HG03432 (cell line): ENCODE results near the gene SAMD5.
"Not testable (repeated sequence)": the region's sequence is repeated elsewhere in the genome, so short reads cannot be mapped to it uniquely, and the experiment has no call there.

Experiments
- ATAC-seq: cut with Tn5 transposase; IDR thresholded peaks from one replicate; pipeline ENCODE4 v1.9.1; 2021; ENCODE audit warnings: mild to moderate bottlenecking, moderate library complexity; ENCODE audit not compliant: unreplicated experiment

The SAMD5 gene

DNA sequence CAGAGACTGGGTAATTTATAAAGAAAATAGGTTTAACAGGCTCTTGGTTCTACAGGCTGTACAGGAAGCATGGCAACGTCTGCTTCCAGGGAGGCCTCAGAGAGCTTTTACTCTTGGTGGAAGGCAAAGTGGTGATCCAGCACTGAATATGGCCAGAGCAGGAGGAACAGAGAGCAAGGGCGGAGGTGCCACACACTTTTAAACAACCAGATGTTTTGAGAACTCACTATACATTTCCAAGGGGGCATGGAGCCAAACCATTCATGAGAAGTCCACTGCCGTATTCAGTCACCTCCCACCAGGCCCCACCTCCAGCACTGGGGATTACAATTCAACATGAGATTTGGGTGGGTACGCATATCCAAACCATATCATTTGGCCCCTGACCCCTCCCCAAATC is 18.7 kb downstream of the SAMD5 start:
- ATAC-seq: no peak

DNA sequence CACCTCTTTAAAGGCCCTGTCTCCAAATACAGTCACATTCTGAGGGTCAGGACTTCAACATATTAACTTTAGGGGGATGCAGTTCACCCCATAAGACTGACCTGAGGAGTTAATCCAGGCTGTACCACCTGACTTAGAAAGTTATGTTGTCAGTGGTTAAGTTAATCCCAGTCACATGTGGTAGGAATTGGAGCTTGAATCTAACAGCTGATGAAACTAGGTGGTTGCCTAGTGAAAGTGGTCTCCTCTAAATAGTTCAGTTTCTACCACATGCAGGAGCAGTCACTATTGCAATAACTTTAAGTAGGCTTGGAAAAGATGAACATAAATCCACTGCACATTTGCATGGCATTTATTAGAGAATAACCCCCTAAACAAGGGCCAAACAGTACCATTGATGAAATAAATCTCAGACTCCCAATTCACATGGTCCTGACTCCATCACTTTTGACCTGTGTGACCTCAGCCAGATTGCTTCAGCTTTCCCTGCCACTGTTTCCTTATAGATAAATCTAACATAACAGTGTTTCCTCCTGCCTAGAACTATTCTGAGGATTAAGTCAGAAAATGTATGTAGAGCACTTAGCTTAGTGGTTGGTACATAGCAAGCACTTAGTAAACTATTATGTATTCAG is 20.1 kb downstream of the SAMD5 start:
- no peak for ATAC-seq

DNA sequence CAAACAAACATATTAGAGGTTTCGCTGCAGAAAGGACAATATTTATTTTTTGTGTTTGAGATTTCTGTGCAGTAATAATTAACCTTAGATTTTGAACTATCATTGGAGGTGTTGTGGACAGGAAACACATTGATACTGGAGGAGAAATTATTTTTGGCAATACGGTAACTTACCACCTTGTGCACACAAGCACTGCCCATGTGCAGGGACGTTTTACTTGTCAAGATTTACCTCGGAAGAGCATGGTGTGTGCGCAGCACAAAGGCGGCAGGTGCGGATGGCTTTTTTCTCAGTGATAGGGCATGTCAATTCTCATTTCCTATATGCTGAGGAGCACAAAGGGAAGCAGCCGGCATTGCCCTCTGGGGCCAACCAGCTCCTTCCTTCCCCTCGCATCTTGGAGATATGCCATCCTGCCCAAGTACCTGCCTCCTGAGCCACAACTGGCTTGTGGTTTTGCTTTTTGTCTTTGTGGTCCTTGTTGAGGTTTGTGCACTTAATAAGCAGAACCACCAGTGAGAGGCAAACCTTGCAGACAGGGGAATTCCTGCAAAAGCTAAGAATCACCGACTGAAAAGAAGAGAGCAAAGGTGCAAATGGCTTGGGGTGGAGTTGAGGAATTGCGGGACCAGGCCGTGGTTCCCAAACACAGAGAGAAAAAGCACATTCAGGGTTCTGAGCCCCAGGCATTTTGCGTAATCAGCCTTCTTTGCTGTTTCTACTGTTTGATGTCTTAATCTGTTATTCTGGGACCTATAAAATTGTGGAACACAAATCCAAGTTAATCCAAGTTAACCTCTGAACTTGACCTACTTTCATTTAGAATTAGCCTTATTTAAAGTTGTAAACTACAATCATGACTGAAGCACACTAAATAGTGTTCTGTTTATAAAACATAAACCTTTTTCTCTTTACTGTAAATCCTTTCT is 21.9 kb downstream of the SAMD5 start:
- ATAC-seq: peak; percentile 66

DNA sequence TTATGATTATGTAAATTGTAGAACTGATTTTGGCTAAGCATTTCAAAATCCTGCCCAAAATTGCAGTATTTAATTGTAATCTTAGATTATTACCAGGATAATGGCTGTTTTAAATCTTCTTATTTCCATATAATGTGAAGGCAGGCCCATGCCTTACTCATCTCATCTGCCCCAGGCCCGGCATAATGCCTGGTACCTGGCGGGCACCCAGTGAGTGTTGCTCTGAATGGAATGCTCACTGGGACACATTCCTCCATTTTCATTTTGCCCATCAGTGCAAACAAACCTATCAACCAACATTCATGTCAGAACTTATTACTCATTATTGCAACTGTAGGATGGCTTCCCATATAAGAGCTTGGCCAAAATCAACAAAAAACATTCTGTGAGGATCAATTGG is 22.8 kb downstream of the SAMD5 start:
- no peak for ATAC-seq

DNA sequence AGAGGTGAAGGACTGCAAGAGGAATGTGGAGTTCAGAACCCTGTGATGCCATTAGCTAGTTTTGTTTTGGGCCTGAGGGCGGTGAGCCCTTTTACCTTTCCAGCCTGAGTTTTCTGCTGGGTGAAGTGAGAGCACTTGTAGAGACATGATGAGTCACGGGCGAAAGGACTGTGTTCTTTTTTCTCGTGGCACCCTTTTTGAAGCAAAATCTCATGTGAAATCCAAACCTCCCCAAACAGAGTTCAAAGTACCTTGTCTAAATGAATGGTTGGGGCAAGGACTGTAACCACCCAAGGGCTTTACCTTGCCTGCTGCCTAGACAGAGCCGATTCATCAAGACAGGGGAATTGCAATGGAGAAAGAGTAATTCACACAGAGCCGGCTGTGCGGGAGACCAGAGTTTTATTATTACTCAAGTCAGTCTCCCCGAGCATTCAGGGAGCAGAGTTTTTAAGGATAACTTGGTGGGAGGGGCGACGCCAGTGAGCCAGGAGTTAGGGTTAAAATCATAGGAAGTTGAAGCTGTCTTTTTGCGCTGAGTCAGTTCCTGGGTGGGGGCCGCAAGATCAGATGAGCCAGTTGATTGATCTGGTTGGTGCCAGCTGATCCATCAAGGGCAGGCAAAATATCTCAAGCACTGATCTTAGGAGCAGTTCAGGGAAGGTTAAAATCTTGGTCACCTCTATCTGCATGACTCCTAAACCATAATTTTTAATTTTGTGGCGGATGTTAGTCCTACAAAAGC is 25.8 kb downstream of the SAMD5 start:
- ATAC-seq: no peak

DNA sequence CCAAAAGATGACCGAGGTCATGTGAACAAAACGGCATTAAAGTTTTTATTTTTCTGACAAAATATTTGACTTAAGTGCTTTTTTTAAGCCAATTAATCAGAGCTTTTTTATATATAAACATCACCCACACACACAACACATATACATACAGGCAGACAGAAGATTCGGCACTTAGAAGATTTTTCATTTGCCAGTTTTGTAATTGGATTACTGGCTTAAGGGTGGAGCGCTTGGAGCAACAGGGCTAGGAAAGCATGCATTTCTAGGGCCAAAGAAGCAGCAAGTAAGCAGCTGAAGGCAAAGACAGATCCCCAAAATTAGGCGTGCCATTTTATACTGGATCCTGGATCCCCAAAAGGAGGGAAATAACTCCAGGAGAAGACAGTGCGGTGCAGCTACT is 30.3 kb downstream of the SAMD5 start:
- ATAC-seq: no peak

DNA sequence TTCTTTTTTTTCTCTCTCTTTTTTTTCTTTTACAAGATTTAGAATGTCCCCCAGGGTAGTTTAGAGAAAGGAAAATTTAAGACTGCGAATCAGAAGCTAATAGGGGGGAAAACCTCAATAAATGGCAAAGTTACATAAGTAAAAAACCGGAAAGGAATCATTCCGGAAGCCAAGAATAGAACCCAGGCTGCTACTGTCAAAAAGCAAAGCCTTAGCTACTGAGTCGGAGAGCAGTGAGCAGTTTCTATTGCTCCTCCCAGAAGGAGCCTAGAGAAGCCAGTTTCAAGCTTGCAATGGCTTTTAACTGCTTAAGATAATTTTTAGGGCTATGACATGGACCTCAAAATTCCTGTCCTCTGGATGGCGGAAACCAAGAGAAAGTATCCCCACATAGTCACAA is 31.6 kb downstream of the SAMD5 start:
- no peak for ATAC-seq

DNA sequence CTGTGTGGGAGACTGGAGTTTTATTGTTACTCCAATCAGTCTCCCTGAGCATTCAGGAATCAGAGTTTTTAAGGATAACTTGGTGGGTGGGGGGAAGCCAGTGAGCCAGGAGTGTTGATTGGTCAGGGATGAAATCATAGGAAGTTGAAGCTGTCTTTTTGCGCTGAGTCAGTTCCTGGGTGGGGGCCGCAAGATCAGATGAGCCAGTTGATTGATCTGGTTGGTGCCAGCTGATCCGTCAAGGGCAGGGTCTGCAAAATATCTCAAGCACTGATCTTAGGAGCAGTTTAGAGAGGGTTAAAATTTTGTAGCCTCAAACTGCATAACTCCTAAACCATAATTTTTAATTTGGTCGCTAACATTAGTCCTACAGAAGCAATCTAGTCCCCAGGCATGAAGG is 33.9 kb downstream of the SAMD5 start:
- not testable (repeated sequence) for ATAC-seq

DNA sequence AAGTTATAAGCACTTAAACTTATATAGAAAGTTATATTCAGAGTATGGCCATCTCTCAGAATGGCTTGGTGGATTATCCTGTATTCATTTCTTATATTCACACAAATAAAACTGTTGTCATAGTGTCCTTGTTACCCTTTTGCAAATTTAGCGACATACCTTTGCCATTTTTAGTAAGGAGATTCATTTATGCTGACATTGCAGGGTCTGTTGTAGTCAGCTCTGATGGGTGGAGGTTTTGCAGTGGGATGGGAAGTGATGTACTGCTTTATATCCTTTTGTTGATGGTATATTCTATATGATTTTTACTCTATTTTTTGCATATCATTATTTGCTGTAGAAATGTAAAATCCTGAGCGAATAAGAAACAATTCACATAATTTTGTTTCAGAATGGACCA is 35.9 kb downstream of the SAMD5 start:
- no peak for ATAC-seq

DNA sequence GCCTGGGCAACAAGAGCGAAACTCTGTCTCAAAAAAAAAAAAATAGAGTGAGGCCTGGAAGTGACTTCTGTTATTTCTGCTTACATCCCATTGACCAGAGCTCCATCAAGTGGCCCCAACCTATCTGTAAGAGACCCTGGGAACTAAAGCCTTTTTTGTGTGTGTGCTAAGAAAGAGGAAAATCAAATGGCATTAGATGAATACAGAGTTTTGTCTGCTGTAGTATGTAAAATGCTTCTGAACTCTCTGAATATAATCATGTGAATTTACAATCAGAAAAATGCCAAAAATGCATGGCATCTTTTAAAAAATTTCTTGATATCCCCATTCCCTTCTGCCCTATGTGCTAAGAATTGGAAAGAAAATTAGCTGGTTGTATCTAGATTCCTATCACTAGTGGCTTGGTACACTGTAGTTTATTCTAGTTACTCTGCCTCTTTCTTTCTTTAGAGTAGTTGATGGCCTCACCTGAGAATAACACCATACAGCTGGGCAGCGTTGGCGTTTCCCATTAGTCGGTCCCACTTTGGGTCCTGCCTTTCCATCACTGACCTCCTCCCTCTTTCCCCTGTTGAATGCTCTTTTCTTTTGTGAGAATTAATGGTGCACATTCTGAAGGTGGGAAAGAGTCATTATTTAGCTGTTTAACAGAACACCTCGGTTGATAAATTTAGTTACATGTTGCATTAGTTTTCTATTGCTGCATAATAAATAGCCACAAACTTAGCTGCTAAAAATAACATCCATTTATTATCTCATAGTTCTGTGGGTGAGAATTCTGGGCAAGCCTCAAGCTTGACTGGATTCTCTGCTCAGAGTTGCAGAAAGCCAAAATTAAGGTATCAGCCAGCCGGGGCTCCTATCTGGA is 38.2 kb downstream of the SAMD5 start:
- ATAC-seq: no peak

DNA sequence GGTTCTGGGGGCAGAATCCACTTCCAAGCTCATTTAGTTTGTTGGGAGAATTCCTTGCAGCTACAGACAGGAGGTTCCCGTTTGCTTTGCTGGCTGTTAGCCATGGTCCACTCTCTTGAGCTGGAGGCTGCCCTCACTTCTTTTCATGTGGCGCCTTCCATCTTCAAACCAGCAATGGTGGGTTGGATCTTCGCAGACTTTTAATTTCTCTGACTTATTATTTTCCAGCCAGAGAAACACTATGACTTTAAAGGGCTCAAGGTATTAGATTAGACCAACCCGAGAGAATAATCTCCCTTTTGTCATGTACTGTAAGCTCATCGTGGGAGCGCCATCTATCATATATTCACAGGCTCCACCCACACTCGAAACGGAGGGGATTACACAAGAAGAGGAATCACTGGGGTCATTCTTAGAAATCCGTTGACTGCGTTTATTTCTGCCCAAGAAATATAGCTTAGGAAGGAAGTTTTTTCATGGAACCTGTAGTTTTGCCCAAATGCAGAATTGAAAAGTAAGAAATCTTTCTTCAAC is 38.9 kb downstream of the SAMD5 start:
- no peak for ATAC-seq

DNA sequence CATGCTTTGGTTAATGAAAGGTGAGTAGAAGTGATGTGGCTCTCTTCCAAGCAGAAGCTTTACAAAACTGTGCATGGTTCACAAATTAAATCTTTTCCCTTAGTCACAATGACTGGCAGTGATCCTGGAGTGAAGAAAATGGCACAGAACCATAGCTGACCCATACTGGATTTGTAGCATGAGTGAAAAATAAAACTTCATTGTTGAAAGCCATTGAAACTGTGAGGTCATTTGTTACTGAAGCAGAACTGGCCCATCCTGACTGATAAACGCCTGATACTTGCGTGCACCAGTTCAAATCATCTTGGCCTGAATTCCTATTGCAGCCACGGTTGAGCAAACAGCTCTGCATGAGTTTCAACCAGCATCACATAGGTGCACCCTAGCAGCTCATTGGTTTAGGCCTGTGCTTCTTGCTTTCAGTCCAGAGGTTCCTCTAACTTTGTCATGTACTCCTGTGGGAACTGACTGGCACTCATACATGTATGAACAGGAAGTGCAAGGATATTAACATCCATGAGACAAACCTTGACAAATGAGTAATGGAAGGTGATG is 40.5 kb downstream of the SAMD5 start:
- no peak for ATAC-seq

DNA sequence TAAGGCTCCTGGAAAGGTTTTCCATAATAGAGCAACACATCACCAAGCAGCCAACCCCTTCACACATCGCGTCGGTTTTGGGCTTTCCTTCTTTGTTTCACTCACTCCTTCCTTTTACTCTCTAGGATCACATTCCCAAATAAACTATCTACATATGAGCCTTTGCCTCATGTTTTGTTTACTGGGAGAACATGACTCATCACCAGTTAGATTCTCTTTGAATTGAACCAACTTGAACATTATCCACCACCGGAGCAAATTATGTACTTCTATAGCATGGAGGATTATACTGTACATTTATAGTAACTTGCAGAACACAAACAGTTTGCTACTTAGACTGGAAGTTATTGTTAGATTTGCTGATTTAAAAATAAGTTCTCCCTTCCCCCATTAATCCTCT is 41.0 kb downstream of the SAMD5 start:
- no peak for ATAC-seq

DNA sequence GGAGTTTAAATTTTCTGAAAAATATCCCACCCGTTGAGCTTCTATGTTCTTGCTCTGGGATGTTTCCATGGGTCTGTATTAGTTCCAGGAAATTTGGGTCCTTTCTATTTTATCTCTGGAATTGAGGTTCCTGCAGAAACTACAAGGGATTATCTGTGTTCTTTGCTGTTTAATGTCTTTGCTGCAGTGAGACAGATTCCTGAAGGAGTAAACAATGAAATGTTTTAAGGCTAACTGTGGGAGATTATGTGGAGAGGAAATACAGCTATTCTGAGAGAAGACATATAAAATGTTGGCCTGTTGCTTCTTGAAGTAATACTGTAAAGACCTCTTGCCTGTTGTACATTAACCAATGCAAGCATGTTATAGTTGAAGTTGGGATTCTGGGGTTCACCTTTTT is 43.5 kb downstream of the SAMD5 start:
- ATAC-seq: no peak

DNA sequence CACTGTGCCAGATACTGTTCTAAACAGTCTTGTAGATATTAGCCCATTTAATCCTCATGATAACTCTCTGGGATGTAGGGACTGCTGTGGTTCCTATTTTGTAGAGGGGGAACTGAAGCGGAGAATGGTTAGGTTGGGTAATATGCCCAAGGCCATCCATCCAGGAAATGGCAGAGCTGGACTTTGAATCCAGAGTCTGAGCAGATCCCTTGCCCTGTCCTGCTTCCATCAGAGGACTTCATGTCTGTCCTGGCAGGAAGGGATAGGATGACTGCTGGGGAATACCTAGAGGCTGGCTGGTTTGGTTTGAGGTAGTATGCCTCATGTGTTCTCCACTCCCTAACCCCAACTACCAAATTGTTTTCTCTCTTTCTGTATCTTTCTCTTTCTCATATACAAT is 44.6 kb downstream of the SAMD5 start:
- ATAC-seq: no peak

DNA sequence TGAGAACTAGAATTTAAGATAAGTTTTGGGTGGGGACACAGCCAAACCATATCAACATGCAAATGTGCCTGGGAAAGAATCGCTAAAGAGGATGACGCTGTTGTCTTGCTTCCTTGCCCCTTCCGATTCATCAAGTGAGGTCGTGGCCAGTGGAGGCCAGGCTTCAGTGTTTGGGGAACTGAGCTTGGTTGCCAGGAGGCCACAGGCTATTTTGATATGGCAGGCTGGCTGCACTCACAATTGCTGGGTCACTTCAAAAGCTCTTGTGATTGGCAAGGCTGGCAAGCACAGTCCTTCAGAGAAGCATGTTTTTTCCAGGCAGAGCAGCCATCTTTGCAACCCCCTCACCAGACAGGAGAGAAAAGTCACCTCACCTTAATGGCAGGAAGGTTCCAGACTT is 45.8 kb downstream of the SAMD5 start:
- ATAC-seq: no peak

DNA sequence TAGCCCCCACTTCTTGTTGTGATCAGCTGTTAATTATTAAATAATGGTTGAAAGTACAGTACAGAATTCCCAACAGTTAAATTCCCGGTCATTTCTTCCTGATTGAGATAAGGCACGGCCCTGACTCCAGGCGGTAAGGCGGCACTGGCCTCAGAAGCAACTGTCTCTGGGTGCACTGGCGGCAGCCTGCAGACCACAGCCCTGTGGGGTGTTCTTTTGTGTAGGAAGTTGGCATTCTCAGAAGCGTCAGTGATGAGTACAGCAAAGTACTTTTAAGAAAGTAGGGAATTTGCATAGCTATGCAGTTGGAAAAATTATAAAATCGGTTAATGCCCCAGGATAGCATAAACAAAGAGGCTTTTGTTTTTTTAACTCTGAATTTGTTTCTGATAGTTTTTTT is 50.5 kb downstream of the SAMD5 start:
- no peak for ATAC-seq

DNA sequence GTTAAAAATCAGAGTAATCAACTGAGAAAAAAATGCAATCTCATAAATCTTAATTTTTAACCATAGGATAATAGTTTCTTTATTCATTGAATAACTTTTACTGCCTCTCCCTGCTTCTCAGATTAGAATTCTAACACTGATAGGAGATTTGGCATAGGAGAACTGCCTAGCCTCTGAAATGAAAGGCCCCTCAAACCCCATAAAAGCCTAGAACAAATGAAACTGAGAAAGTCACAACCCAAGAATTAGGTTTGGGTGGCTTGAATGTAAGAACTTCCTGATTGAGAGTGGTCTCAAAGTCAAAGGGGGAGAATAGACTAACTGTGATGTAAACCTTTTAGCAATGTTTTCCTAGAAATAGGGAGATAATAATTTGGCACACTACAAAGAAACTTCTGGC is 52.2 kb downstream of the SAMD5 start:
- no peak for ATAC-seq

DNA sequence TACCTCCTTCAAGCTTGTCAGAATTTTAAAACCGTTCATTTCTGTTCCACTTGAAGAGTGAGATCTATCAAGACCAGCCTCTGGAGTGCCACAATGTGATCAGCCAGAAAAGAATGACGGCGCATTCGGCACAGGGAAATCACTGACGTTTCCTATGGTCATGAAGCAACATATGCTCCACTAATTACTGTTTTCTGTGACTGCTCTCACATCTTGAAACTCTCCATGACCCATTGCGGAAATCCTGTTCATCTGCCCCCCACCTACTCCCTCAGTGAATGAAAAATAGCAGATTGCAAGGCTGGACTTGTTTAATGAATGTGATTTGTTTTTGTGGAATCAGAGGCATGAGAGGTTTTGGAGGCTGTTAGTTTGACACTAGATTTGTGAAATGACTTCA is 53.2 kb downstream of the SAMD5 start:
- ATAC-seq: no peak

DNA sequence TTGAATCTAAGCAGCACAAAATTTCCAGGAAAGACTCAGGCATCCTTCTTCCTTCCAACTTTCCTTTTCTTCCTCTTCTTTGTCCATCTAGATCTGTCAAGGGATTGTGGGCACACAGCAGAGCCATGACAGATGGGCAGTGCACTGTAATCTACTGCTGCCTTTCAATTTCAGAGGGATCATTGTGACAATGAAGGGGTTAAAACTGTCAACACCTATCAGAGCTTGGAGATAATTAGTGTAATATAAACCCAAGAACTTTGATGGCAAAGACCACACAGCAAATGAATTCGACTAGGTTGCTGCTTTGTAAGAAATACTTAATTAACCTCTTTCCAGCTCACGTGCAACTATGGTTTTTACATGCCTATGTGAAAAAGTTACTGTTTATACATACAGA is 55.0 kb downstream of the SAMD5 start:
- no peak for ATAC-seq
